ENCODE data around the gene OSBPL10.

DNA sequence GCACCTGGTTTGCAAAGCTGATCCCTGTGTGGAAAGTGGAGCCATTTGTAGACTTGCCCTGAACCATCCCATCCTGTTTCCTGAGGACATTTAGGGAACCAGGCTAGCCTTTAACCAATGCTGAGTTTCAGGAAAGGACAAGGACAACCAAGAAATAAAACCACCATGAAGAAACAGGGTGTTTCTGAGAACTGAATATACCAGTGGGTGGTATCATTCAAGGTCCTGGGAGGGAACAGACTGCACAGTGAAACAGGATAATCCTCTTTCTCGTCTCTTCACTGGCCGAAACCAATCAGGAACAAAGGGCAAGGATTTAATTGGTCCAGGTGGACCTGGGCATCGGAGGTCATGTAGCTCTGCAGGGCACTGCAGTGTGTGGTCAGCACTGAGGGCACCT is 22.3 kb upstream of the OSBPL10 start:
- TF ChIP-seq, protein P1, sequence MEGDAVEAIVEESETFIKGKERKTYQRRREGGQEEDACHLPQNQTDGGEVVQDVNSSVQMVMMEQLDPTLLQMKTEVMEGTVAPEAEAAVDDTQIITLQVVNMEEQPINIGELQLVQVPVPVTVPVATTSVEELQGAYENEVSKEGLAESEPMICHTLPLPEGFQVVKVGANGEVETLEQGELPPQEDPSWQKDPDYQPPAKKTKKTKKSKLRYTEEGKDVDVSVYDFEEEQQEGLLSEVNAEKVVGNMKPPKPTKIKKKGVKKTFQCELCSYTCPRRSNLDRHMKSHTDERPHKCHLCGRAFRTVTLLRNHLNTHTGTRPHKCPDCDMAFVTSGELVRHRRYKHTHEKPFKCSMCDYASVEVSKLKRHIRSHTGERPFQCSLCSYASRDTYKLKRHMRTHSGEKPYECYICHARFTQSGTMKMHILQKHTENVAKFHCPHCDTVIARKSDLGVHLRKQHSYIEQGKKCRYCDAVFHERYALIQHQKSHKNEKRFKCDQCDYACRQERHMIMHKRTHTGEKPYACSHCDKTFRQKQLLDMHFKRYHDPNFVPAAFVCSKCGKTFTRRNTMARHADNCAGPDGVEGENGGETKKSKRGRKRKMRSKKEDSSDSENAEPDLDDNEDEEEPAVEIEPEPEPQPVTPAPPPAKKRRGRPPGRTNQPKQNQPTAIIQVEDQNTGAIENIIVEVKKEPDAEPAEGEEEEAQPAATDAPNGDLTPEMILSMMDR (IDR thresholded peaks at IDR 0.05): no peak
- no peak for TF ChIP-seq POLR2A (IDR thresholded peaks at IDR 0.05)

All from lower leg skin (tissue), 3 donors.